Neural cell (in vitro differentiated cells): Measurements from ENCODE around the gene SMAP1.

ENCODE experiments used
- EP300 ChIP-seq: fragments of 450-650 bp; conservative IDR thresholded peaks from 2 replicates; pipeline ENCODE4 v1.6.1; 2014; ENCODE audit warnings: antibody characterized with exemption, mild to moderate bottlenecking, moderate library complexity; ENCODE audit not compliant: poor library complexity, severe bottlenecking
- EZH2 ChIP-seq: fragments of 200-600, 300-800 bp; shearing (Covaris generic), sonication (generic); IDR thresholded peaks from 2 replicates; pipeline ENCODE4 v1.6.1; 2014; ENCODE audit warnings: antibody characterized with exemption, low read length, borderline replicate concordance, mild to moderate bottlenecking; ENCODE audit not compliant: insufficient read depth, poor library complexity, severe bottlenecking
- TAF1 ChIP-seq: IDR thresholded peaks from 2 replicates; pipeline ENCODE4 v1.6.1; 2012; ENCODE audit warnings: low read depth
- TF ChIP-seq, protein P1 (sequence below): fragments of 450-650 bp; IDR thresholded peaks from 2 replicates; pipeline ENCODE4 v1.5.1; 2014; ENCODE audit warnings: antibody characterized with exemption, mild to moderate bottlenecking, moderate library complexity; ENCODE audit not compliant: poor library complexity, severe bottlenecking

DNA sequence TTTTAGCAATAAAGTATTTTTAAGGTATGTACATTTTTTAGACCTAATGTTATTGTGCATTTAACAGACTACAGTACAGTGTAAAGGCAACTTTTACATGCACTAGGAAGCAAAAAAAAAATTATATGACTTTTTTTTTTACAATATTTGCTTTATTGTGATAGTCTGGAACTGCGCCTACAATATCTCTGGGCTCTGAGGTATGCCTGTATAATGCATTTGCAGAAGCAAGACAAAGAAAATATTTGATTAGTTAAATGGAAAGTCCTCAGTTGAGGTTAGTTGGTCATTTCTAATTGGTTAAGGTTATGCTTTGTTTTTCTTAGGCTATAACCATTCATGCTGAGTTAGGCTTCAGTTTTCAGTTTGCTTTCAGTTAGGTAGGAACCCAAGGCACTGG lies 46.9 kb upstream of the SMAP1 start:
- TF ChIP-seq, protein P1, sequence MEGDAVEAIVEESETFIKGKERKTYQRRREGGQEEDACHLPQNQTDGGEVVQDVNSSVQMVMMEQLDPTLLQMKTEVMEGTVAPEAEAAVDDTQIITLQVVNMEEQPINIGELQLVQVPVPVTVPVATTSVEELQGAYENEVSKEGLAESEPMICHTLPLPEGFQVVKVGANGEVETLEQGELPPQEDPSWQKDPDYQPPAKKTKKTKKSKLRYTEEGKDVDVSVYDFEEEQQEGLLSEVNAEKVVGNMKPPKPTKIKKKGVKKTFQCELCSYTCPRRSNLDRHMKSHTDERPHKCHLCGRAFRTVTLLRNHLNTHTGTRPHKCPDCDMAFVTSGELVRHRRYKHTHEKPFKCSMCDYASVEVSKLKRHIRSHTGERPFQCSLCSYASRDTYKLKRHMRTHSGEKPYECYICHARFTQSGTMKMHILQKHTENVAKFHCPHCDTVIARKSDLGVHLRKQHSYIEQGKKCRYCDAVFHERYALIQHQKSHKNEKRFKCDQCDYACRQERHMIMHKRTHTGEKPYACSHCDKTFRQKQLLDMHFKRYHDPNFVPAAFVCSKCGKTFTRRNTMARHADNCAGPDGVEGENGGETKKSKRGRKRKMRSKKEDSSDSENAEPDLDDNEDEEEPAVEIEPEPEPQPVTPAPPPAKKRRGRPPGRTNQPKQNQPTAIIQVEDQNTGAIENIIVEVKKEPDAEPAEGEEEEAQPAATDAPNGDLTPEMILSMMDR = no peak
- TF ChIP-seq TAF1 = no peak
- TF ChIP-seq EP300 = no peak
- no peak for TF ChIP-seq EZH2
